GM19239 (cell line): ENCODE results near the gene MED25.

ENCODE experiments used
- DNase-seq: peaks from one replicate; pipeline ENCODE4 v3.0.0; 2011; ENCODE audit warnings: low spot score; ENCODE audit not compliant: insufficient read length
- FAIRE-seq: peaks from 2 replicates; lab custom pipeline; 2011; peaks lifted over from hg19 to GRCh38; lab: Jason Lieb, UNC

MED25 gene

DNA sequence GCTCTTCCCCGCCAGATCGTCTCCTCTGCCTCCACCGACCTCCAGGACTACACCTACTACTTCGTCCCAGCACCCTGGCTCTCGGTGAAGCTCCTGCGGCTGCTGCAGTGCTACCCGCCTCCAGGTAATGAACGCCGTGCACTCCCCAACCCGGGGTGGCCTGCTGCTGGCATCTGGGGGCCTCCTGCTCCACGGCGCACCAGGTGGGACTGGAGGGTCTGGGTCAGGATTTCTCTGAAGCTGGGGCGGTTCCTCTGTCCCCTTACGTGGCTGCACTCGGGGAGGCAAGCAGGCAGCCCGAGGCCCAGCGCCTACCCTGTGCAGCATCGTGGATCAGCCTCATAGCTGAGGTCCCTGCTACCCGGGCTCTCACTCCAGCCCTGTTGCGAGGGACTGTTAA lies 22.5 kb upstream of the MED25 start:
- DNase-seq (no peak), FAIRE-seq (no peak)

DNA sequence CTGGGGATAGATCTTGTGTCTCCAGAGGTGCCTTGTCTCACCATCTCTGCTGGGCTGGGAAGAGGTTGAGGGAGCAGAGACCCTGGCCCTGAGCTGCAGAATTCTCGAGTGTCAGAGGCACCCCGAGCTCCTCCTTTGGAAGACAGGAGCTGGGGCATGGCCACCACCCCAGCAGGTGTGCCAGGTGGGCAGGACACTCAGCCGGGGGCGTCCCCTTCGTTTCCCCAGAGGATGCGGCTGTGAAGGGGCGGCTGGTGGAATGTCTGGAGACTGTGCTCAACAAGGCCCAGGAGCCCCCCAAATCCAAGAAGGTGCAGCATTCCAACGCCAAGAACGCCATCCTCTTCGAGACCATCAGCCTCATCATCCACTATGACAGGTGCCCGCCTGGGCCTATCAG lies 19.5 kb upstream of the MED25 start:
- no peak for DNase-seq
- FAIRE-seq: no peak

DNA sequence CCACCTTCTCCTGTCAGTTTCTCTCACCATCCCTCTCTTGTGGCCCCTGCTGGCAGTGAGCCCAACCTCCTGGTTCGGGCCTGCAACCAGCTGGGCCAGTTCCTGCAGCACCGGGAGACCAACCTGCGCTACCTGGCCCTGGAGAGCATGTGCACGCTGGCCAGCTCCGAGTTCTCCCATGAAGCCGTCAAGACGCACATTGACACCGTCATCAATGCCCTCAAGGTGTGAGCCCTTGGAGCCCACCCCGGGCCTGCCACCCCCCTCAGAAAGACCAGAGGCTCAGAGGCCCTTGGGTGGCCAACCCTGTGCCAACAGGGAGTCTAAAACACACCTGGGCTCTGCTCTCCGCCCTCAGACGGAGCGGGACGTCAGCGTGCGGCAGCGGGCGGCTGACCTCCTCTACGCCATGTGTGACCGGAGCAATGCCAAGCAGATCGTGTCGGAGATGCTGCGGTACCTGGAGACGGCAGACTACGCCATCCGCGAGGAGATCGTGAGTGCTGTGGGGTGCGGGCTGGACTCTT lies 18.8 kb upstream of the MED25 start:
- no peak for DNase-seq
- FAIRE-seq: no peak

DNA sequence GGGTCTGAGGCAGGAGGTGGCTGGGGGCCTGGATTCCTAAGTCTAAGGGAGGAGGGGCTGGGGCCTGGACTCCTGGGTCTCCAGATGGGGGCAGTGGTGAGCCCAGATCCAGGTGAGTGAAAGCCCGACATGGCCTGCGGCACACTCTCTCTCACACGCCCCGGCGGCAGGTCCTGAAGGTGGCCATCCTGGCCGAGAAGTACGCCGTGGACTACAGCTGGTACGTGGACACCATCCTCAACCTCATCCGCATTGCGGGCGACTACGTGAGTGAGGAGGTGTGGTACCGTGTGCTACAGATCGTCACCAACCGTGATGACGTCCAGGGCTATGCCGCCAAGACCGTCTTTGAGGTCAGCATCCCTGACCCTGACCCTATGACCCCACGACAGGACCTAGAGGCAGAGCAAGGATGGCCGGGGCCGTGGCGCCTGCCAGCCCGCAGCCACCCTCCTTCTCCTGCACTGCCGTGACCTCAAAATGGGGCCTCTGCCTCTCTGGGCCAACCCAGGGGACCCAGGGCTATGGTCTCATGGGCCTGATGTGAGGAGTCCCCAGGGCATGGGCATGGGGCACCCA lies 18.2 kb upstream of the MED25 start:
- DNase-seq (no peak), FAIRE-seq (no peak)

- DNase-seq: no peak
- FAIRE-seq: no peak
Observed at GRCh38 chr19:49800771-49801170, 17.3 kb upstream of the MED25 start.

DNA sequence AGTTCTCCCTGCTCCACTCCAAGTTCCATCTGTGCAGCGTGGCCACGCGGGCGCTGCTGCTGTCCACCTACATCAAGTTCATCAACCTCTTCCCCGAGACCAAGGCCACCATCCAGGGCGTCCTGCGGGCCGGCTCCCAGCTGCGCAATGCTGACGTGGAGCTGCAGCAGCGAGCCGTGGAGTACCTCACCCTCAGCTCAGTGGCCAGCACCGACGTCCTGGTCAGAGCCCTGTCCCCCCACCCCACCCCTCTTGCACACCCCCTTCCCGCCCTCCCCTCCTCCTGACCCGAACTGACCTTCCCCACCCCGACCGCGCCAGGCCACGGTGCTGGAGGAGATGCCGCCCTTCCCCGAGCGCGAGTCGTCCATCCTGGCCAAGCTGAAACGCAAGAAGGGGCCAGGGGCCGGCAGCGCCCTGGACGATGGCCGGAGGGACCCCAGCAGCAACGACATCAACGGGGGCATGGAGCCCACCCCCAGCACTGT lies 16.6 kb upstream of the MED25 start:
- DNase-seq: no peak
- FAIRE-seq: no peak

- no peak for FAIRE-seq
- DNase-seq: no peak
Observed at GRCh38 chr19:49801966-49802661, 16.0 kb upstream of the MED25 start.

- FAIRE-seq (no peak), DNase-seq (no peak)
Observed at GRCh38 chr19:49802836-49803528, 15.1 kb upstream of the MED25 start.

- DNase-seq: no peak
- no peak for FAIRE-seq
Observed at GRCh38 chr19:49803529-49803856, 14.6 kb upstream of the MED25 start.

- FAIRE-seq: no peak
Observed at GRCh38 chr19:49805822-49806619, 12.1 kb upstream of the MED25 start.

GRCh38 chr19:49806620-49806959 lies 11.5 kb upstream of the MED25 start:
- FAIRE-seq (no peak), DNase-seq (no peak)

More at GRCh38 chr19:49805822-49806619, 12.1 kb upstream of the MED25 start:
- no peak for DNase-seq

DNA sequence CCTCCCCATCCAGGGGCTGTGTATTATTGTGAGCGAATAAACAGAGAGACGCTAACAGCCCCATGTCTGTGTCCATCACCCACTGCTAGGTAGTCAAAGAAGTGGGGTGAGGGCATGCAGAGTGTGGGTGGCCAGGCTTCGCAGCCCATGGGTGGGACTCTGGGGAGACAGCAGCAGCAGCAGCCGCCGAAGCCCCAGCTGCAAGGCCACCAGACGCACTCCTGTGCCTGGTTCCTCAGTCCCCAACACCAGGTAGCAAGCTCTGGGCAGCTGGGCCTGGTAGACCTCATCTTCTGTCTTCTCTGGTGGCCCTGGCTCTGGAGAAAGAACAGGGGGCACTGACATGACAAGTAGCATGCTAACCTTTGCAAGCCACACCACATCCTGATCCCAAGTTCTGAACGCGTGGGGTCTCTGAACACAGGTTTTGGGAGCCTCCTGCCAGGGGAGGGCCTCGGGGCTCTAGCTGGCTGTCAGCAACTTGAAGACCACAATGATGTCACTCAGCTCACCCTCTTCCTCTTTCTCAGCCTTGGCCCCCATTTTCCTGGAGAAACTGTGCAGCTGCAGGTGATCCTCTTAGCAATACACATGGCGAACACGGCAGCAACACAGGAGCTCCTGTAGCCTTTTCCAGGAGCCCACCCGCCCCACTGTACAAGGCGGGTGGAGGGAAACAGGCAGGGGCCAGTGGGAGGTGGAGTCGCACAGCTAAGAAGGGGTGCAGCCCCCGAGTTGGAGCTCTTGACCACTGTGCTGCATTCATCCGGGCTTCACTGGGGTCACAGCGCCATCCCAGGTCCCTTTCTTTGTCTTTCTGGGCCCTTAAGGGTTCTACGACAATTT lies 10.8 kb upstream of the MED25 start:
- FAIRE-seq (no peak), DNase-seq (no peak)

DNA sequence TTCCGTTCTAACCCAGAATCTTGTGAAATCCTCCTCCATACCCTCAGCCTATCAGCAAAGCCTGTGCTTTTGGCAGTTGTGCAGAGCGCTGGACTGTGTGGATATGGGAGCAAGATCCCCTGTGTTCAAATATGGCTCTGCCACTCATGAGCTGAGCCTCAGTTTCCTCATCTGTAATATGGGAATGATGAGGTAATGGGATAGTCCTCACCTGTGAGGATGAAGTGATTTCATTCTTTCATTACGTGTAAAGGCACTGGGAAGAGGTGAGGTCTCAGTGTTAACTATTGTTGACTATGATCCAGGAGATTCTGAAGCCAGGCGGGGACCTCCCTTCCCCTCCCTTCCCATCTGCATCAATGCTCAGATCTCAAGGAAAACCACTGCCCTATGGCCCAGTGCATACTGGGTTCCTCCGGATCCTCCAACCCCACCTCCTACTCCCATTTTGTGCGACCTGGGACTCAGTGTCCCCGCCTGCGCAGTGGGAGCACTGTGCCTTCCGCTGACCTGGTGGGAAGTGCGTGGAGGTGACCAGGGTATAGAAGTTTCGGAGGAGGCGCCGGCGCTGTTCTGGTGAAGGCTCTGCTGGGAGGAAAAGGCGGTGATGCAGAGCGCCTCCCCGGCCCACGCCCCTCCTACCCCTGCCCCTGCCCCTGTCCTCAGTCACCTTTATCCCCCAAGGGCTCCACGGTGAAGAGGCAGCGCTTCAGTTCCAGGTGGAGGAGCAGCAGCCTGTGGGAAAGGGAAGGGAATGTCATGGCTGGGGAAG lies 10.0 kb upstream of the MED25 start:
- FAIRE-seq: no peak
- DNase-seq: no peak

- FAIRE-seq (no peak), DNase-seq (peak; percentile 94)
Observed at GRCh38 chr19:49808711-49809159, 9.4 kb upstream of the MED25 start.

GRCh38 chr19:49809160-49809940 lies 8.7 kb upstream of the MED25 start:
- no peak for FAIRE-seq

DNA sequence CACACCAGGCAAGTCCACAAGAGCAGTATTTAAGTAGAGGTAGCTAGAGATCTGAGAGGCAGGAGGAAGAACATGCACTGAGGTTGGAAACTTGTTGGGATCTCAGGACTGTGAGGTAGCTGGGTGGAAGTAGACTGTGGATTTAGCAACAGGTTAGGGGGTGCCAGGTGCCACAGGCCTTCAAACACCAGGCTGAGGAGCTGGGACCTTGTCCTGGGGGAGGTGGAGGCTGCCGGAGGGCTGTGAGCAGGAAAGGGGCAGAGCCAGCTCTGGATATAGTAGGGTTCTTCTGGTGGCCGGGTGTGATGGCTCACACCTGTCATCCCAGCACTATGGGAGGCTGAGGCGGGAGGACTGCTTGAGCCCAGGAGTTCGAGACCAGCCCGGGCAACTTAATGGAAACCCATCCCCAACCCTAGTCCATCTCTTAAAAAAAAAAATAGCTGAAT lies 8.1 kb upstream of the MED25 start:
- DNase-seq: no peak
- no peak for FAIRE-seq

More at GRCh38 chr19:49809160-49809940, 8.7 kb upstream of the MED25 start:
- no peak for DNase-seq

GRCh38 chr19:49811328-49811727 lies 6.8 kb upstream of the MED25 start:
- no peak for DNase-seq
- no peak for FAIRE-seq

- FAIRE-seq (no peak), DNase-seq (no peak)
Observed at GRCh38 chr19:49812452-49812996, 5.6 kb upstream of the MED25 start.
